Activated T-helper 17 cell treated with anti-CD3 and anti-CD28 coated beads, Interleukin-2, amount 50 U/mL, for 72 hours (primary cell): ENCODE data around the gene ANKRD17. TPM values are rescaled to one million over a fixed set of nuclear protein-coding genes. Genes with fewer than 3 reads are reported as not detected.

Experiments used
- ATAC-seq: fragments of 150-1000 bp; cut with Tn5 transposase; replicated peaks from 2 replicates; pipeline ENCODE4 v1.10.0; 2021; ENCODE audit warnings: mild to moderate bottlenecking, moderate library complexity
- H3K27ac Mint-ChIP-seq: one replicate; pipeline ENCODE4 v1.8.0; 2022; ENCODE audit warnings: mixed read lengths
- H3K27me3 Mint-ChIP-seq: one replicate; pipeline ENCODE4 v1.8.0; 2022; ENCODE audit warnings: mixed read lengths
- H3K36me3 Mint-ChIP-seq: one replicate; pipeline ENCODE4 v1.8.0; 2022; ENCODE audit warnings: low read depth, mild to moderate bottlenecking, mixed read lengths
- H3K4me1 Mint-ChIP-seq: one replicate; pipeline ENCODE4 v1.8.0; 2022; ENCODE audit warnings: mixed read lengths
- H3K4me3 Mint-ChIP-seq: one replicate; pipeline ENCODE4 v1.8.0; 2022; ENCODE audit warnings: mild to moderate bottlenecking, mixed read lengths
- H3K9me3 Mint-ChIP-seq: one replicate; pipeline ENCODE4 v1.8.0; 2022; ENCODE audit warnings: mixed read lengths
- total RNA-seq, 2 donors: library from RNA; stranded (reverse); gene quantifications; one replicate each; pipeline ENCODE4 v1.2.3, GENCODE V29; 2022

ANKRD17 gene
- total RNA-seq, 2 donors from 2014 or later = 46.7 to 70.7 TPM

GRCh38 chr4:73098016-73098415 is 160.6 kb downstream of the ANKRD17 start:
- Mint-ChIP-seq H3K27ac (peak overlapping the region; percentile 81), H3K27me3 (no peaks in the 10 kb centered on the region), H3K4me1 (no peaks in the 10 kb centered on the region), H3K4me3 (no peak overlapping the region), H3K36me3 (no peaks in the 10 kb centered on the region), H3K9me3 (no peaks in the 10 kb centered on the region)
- ATAC-seq = no peak

DNA sequence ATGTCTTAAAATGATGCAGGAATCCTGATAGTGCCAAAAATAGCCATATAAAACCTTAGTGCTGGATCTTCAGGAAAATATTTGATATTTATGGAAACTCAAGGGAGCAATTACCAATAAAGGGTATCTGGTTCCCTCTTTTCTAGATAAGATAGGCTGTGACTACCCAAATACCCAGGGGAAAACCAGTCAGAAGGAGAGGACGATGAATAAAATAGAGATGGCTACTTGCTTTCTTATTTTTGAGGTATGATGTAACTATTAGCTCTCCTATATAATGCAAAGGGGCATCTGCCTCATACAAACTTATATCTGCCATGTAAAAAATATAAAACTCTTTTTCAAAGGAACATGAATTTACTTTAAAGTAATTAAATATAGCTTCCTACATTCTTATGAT is 165.7 kb downstream of the ANKRD17 start:
- H3K4me3 Mint-ChIP-seq = no peak overlapping the region
- no peak for ATAC-seq

GRCh38 chr4:73090738-73091137 is 167.9 kb downstream of the ANKRD17 start:
- peak overlapping the region; percentile 27 for H3K27ac Mint-ChIP-seq
- H3K9me3 Mint-ChIP-seq = no peaks in the 10 kb centered on the region
- no peaks in the 10 kb centered on the region for H3K27me3 Mint-ChIP-seq
- ATAC-seq = no peak
- H3K4me1 Mint-ChIP-seq = peaks cover 16% of the 10 kb centered on the region
- no peak overlapping the region for H3K4me3 Mint-ChIP-seq
- peaks cover 18% of the 10 kb centered on the region for H3K36me3 Mint-ChIP-seq

More for the DNA sequence above, 165.7 kb downstream of the ANKRD17 start:
- H3K27ac Mint-ChIP-seq = no peak overlapping the region
- no peaks in the 10 kb centered on the region for H3K9me3 Mint-ChIP-seq
- H3K4me1 Mint-ChIP-seq = peaks cover 10% of the 10 kb centered on the region
- no peaks in the 10 kb centered on the region for H3K27me3 Mint-ChIP-seq
- peaks cover 9% of the 10 kb centered on the region for H3K36me3 Mint-ChIP-seq

DNA sequence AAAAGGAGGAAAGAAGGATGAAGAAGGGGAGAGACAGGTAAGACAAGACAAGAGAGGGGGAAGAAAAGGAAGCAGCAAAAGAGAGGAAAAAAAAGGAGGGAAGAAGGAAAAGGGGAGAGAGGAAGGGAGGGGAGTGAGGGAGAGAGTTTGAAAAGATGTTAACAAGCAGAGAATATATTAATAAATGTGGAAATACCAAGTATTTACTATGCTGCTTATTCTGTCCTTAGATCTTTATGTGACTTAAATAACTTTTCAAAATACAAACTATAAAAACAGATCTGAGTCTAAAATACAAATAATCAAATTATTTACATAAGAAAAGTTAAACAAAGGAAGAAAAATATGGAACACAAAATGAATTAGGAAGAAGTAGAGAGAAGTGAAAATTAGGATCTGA is 170.7 kb downstream of the ANKRD17 start:
- Mint-ChIP-seq H3K27me3 (no peaks in the 10 kb centered on the region), H3K4me1 (peaks cover 16% of the 10 kb centered on the region), H3K9me3 (no peaks in the 10 kb centered on the region), H3K4me3 (no peak overlapping the region), H3K36me3 (peaks cover 41% of the 10 kb centered on the region), H3K27ac (peak overlapping the region; percentile 2)
- no peak for ATAC-seq

GRCh38 chr4:73086095-73086868 is 172.3 kb downstream of the ANKRD17 start:
- peak; percentile 52 for ATAC-seq
- Mint-ChIP-seq H3K27me3 (no peaks in the 10 kb centered on the region), H3K27ac (peak overlapping the region; percentile 46), H3K4me1 (peaks cover 13% of the 10 kb centered on the region), H3K9me3 (no peaks in the 10 kb centered on the region), H3K4me3 (peak overlapping the region; percentile 57), H3K36me3 (peaks cover 56% of the 10 kb centered on the region)

GRCh38 chr4:73080789-73081188 is 177.8 kb downstream of the ANKRD17 start:
- Mint-ChIP-seq H3K36me3 (peaks cover 89% of the 10 kb centered on the region), H3K4me3 (no peak overlapping the region), H3K4me1 (peaks cover 13% of the 10 kb centered on the region), H3K27me3 (no peaks in the 10 kb centered on the region), H3K27ac (peak overlapping the region; percentile 81), H3K9me3 (no peaks in the 10 kb centered on the region)
- peak; percentile 45 for ATAC-seq

DNA sequence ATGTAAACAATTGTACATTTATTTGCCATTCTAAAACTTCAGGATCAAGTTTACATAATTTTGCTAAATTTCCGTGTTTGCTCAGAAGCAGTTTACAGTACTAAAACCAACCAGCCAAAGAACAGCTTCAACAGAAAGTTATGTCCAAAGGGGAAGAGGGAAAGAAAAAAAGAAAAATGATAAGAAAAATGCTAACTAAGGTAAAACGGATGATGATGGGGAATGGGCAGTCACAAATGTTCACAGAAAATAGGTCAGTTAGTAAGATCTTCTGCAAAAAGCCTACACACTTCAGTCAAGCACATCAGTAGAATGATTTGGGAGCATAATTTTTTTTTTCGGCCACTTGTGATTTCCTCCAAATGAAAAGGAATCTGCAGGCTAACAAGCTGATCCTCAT is 182.8 kb downstream of the ANKRD17 start:
- Mint-ChIP-seq H3K4me1 (peaks cover 7% of the 10 kb centered on the region), H3K27ac (no peak overlapping the region), H3K4me3 (no peak overlapping the region), H3K9me3 (no peaks in the 10 kb centered on the region), H3K27me3 (no peaks in the 10 kb centered on the region), H3K36me3 (peaks cover 76% of the 10 kb centered on the region)
- ATAC-seq = no peak

DNA sequence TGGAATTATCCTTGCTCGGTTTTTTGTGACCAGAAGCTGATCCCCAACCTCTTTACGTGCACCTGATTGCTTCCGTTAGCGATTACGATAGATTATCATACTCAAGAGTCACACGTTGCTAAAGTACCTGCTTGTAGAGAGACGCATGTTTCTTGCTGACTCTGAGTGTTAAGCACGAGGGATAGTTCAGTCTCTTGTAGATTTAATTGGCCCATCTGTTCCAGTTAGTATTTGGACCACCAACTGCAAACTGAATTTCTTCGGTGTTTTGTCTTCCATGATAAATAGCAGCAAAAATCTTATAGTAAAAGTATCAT is 188.6 kb downstream of the ANKRD17 start:
- peak; percentile 33 for ATAC-seq
- Mint-ChIP-seq H3K4me1 (peaks cover 11% of the 10 kb centered on the region), H3K4me3 (peak overlapping the region; percentile 89), H3K27ac (peak overlapping the region; percentile 96), H3K27me3 (no peaks in the 10 kb centered on the region), H3K36me3 (peaks cover 60% of the 10 kb centered on the region), H3K9me3 (no peaks in the 10 kb centered on the region)

DNA sequence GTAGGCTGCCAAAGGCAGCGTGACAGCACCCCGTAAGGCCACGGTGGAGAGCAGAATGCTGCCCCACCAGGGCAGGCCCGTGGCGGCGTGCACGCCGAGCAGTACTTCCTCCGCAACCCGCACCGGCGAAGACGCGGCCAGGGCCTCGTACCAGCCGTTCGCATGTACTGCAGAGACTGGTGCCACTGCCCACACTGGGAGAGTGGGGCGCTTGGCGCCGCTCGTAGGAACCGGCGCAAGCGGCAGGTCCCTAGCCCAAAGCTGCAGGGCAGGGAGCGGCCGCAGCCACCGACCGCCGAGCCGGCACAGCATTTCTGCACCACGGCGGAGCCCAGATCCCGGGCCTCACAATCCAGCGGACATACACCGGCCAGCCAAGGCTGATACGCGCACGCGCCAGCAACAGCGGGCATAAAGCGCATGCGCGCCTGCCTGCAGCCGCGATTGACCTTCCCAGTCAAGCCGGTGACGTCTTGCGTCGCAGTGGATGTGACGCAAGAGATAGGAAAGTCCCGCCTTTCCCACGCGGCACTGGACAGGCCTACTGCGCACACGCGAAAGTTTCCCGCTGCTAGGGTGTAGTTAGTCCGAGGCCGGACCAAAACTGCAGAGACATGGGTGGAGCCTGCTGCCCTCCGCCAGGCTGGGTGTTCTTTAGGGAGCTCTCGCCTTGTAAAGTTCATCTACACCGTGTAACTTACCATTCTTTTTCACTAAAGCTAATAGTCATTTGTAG is 189.1 kb downstream of the ANKRD17 start, which contains the start of gene COX18:
TSS of gene COX18 (minus strand) at position 379 of the 736 bp plus-strand sequence. CDS start at position 312, 67 bp downstream.
- Mint-ChIP-seq H3K4me3 (peak within 1 kb of the TSS; percentile 89), H3K36me3 (peaks cover 60% of the 10 kb centered on the region), H3K27me3 (no peaks in the 10 kb centered on the region), H3K9me3 (no peaks in the 10 kb centered on the region), H3K27ac (peak within 1 kb of the TSS; percentile 96), H3K4me1 (peaks cover 11% of the 10 kb centered on the region)
- ATAC-seq = peak; percentile 86

DNA sequence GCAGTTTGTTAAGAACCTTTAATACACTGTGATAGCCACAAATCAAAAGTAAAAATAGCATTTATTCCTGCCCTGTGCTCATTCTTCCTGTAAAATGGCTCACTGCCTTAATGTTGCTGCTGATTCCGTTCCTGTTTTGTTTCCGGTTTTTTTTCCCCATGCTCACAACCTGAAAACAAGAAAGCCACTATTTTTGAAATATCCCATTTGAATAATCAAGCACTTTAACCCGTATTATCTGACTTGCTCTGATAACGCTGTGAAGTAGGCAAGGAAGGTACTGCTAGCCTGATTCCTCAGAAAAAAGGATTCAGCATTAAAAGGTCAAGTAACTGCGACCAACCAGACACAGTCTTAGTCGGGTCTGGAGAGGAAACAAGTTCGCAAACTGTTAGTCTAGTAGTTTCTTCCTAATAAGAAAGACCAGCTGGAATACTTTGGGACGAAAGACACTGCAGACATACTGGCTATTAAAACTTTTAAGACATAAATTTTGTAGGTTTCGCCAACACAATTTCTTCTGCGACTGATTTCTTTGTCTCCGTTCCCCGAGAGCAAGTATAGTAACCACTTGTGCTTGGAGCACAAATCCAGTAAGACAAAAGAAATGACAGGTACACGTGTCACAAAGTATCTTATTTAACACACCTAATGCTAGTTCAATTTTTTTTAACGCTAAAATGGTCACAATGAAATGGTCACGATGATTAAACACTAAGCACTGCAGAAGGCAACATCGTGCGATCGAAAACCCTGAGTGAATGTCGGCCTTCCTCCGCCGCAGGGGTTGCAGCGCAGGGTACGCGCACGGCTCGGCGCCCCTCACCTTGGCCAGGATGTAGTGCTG is 189.9 kb downstream of the ANKRD17 start:
- peak overlapping the region; percentile 96 for H3K27ac Mint-ChIP-seq
- H3K36me3 Mint-ChIP-seq = peaks cover 60% of the 10 kb centered on the region
- no peaks in the 10 kb centered on the region for H3K9me3 Mint-ChIP-seq
- peaks cover 11% of the 10 kb centered on the region for H3K4me1 Mint-ChIP-seq
- H3K4me3 Mint-ChIP-seq = peak overlapping the region; percentile 89
- no peak for ATAC-seq
- H3K27me3 Mint-ChIP-seq = no peaks in the 10 kb centered on the region

GRCh38 chr4:73067971-73068394 is 190.6 kb downstream of the ANKRD17 start:
- Mint-ChIP-seq H3K27me3 (no peaks in the 10 kb centered on the region), H3K27ac (peak overlapping the region; percentile 96), H3K36me3 (peaks cover 60% of the 10 kb centered on the region), H3K9me3 (no peaks in the 10 kb centered on the region), H3K4me1 (peaks cover 11% of the 10 kb centered on the region), H3K4me3 (peak overlapping the region; percentile 89)
- ATAC-seq = peak; percentile 6

GRCh38 chr4:73066928-73067327 is 191.7 kb downstream of the ANKRD17 start:
- H3K27me3 Mint-ChIP-seq = no peaks in the 10 kb centered on the region
- peak overlapping the region; percentile 89 for H3K4me3 Mint-ChIP-seq
- H3K27ac Mint-ChIP-seq = peak overlapping the region; percentile 96
- H3K9me3 Mint-ChIP-seq = no peaks in the 10 kb centered on the region
- peaks cover 69% of the 10 kb centered on the region for H3K36me3 Mint-ChIP-seq
- H3K4me1 Mint-ChIP-seq = peaks cover 11% of the 10 kb centered on the region
- no peak for ATAC-seq

DNA sequence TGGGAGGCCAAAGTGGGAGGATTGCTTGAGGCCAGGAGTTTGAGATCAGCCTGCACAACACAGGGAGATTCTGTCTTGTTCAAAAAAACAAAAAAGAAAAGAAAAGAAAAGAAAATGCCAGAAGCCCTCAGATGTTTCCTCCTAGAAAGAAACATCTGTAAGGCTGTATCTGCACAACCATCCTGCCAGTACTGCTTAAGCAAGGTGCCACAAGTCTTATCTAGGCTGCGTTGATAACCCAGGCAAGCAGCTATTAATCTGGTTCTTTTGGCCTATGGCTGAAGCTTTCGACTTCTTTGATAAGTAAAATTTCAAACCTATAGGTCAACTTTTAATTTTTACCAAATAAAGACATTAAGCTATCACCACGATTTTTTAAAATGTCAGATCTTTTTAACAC is 192.2 kb downstream of the ANKRD17 start:
- H3K9me3 Mint-ChIP-seq = no peaks in the 10 kb centered on the region
- peaks cover 11% of the 10 kb centered on the region for H3K4me1 Mint-ChIP-seq
- ATAC-seq = no peak
- H3K27me3 Mint-ChIP-seq = no peaks in the 10 kb centered on the region
- peak overlapping the region; percentile 96 for H3K27ac Mint-ChIP-seq
- peaks cover 74% of the 10 kb centered on the region for H3K36me3 Mint-ChIP-seq
- H3K4me3 Mint-ChIP-seq = peak overlapping the region; percentile 89

DNA sequence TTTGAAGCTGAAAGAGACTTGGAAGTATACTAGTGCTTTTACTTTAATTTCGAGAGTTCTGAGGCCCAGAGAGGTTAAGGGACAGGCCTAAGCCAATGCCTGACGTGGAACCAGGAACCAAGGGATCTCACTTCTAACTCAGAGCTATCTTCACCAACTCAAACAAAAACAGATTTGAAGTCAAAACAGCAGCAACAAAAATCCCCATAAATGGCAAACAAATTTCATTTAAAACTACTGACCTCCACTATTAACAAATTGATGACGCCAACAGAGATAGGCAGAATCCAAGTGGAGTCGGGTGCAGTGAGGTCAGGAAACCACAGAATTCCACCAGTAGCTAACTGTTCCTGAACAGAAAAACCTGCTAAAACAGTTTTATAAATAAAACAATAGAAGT is 194.1 kb downstream of the ANKRD17 start:
- Mint-ChIP-seq H3K27me3 (no peaks in the 10 kb centered on the region), H3K4me1 (peaks cover 11% of the 10 kb centered on the region), H3K27ac (peak overlapping the region; percentile 47), H3K4me3 (peak overlapping the region; percentile 14), H3K9me3 (no peaks in the 10 kb centered on the region), H3K36me3 (peaks cover 86% of the 10 kb centered on the region)
- no peak for ATAC-seq
